SH-SY5Y (cell line): ENCODE data around the gene DNAH10.

Experiments used
- GATA2 ChIP-seq: IDR thresholded peaks from 2 replicates; pipeline ENCODE4 v1.6.1; 2011; ENCODE audit warnings: mild to moderate bottlenecking, low read depth, low read length
- GATA3 ChIP-seq: IDR thresholded peaks from 2 replicates; pipeline ENCODE4 v1.6.1; 2011; ENCODE audit warnings: low read depth, mild to moderate bottlenecking, low read length, moderate library complexity

DNA sequence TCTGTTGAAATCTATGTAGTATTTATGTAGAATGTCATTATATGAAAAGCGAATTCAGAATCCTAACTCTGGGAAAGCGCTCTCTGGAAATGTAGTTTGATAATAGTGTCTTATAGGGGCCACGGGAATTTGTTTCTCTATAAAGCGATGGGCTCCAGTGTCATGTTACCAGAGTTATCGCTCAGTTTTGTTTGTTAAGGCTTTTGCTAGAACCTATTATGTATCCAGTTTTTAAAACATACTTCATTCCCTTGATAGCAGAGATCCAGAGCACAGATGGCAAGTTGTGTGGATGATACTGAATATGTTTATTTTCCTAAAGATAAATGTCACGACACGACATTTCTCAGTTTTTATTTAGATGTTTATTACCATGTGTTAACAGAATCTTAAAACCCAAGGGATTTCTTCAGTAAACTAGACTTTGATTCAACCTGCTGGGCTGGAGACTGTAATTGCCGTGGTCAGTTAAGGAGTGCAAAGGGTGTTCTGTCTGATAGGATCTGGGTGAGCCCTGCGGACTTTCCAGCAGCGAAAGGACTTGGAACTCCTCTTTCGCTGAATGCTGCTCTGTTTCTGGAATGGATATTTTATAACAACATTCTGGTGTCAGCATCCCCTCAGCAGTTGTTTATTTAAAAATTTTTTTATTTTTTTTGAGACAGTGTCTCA lies 1.7 kb upstream of the DNAH10 start:
- TF ChIP-seq GATA2 (no peak), GATA3 (no peak)
